ENCODE results near the gene THOC2.

GRCh38 chrX:123738378-123738940, 5.6 kb upstream of the THOC2 start:
- TF ChIP-seq CTCF (IDR thresholded peaks at IDR 0.05) (no peak), ZFX (IDR thresholded peaks at IDR 0.05; ENCODE audit: borderline replicate concordance) (no peak)

Measured in 22Rv1 (cell line).